IPS-15b (cell line): ENCODE results near the gene ATG9B.
A peak's percentile ranks its signal among the peaks of the same experiment; 100 is the strongest.

Source experiments
- H3K27me3 ChIP-seq: one replicate; pipeline ENCODE4 v1.6.1; 2013; ENCODE audit warnings: low read length; ENCODE audit not compliant: control insufficient read depth, insufficient read depth
- H3K36me3 ChIP-seq: one replicate; pipeline ENCODE4 v1.6.1; 2013; ENCODE audit warnings: low read length; ENCODE audit not compliant: control insufficient read depth, insufficient read depth
- H3K4me1 ChIP-seq: one replicate; pipeline ENCODE4 v1.6.1; 2013; ENCODE audit warnings: mild to moderate bottlenecking, low read length; ENCODE audit not compliant: control insufficient read depth, insufficient read depth
- H3K4me3 ChIP-seq: one replicate; pipeline ENCODE4 v1.5.1; 2013; ENCODE audit warnings: low read depth, low read length
- H3K9ac ChIP-seq: one replicate; pipeline ENCODE4 v1.6.1; 2013; ENCODE audit warnings: low read depth, mild to moderate bottlenecking, low read length
- H3K9me3 ChIP-seq: one replicate; pipeline ENCODE4 v1.6.1; 2013; ENCODE audit warnings: mild to moderate bottlenecking, low read length; ENCODE audit not compliant: control insufficient read depth, insufficient read depth

Gene ATG9B

DNA sequence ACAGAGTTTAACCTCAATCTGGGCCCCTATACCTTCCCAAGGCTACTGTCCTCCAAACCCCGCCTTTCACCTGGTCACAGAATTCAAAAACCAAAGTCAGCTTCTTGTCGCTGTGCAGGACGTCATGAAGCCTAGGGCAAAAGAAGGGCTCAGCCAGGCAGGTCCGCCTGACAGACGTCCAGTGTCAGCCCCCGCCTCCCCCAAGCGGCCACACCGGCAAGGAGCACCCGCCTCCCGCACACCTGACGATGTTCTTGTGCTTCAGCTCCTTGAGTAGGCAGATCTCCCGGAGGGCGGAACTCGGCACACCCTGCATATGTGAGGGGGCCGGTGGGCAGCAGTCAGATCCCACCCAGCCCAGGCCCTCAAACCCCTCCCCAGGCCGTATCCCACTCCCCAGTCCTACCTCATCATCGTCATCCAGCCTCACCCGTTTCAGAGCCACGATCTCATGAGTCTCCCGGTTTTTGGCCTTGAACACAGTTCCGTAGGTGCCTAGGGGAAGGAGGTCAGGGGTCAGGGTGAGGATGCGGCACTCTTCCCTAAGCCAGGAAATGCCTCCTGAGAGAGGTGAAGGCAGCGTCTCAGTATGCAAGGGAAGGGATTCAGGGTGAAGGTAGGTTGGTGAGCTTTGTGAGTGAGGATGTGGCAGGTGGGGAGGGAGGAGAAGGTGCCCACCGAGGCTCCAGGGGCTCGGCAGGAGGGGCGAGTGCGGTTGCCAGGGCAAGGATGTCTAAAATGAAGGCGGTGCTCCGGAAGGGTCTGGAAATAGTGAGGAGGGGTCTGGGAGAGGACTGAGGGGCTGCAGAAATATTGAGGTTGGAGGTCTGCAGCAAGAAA lies 32.6 kb upstream of the ATG9B start:
- Histone ChIP-seq H3K4me1 (no peaks in the 10 kb centered on the region), H3K4me3 (peak overlapping the region; percentile 89), H3K36me3 (no peaks in the 10 kb centered on the region), H3K27me3 (peaks cover 27% of the 10 kb centered on the region), H3K9ac (no peak overlapping the region), H3K9me3 (no peaks in the 10 kb centered on the region)

DNA sequence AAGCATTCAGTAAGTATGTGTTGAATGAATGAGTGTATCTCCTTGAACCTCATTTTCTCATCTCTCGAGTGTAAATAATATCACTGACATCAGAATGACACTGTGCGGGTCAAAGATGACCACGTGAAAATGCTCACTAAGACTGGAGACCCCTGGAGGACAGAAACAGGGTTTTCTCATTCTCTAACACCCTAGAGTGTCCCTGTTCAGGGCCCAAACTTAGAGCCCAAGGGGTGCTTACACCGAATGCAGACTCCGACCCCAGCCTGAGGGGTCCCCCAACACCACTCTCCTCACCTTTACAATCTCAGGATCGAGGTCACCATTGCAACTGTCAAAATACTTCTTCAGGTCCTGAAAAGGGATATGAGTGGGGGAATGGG lies 32.0 kb upstream of the ATG9B start:
- Histone ChIP-seq H3K27me3 (peaks cover 32% of the 10 kb centered on the region), H3K36me3 (no peaks in the 10 kb centered on the region), H3K4me3 (peak overlapping the region; percentile 89), H3K9me3 (no peaks in the 10 kb centered on the region), H3K4me1 (no peaks in the 10 kb centered on the region), H3K9ac (no peak overlapping the region)

DNA sequence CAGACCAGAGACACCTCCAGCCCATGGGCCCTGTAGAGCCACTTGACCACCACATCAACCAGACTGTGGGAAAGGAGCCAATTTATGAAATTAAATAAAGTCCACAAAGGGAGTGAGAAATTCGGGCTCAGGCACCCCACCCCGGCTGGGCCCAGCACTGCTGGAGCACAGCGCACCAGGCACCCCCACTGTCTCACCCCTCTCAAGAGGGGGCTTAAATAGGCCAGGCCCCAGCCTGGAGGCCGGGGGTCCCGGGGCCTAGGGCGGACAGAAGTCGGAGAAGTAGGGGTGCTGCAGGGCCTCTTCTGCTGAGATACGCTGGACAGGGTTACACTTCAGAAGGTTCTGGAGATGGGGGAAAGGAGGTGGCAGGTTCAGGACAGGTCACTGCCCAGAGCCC lies 29.5 kb upstream of the ATG9B start:
- H3K36me3 ChIP-seq, result no peaks in the 10 kb centered on the region
- peaks cover 38% of the 10 kb centered on the region for H3K27me3 ChIP-seq
- no peaks in the 10 kb centered on the region for H3K4me1 ChIP-seq

GRCh38 chr7:151053096-151053495 lies 28.8 kb upstream of the ATG9B start:
- Histone ChIP-seq H3K9me3 (no peaks in the 10 kb centered on the region), H3K4me1 (no peaks in the 10 kb centered on the region), H3K4me3 (no peak overlapping the region), H3K9ac (no peak overlapping the region), H3K36me3 (no peaks in the 10 kb centered on the region), H3K27me3 (peaks cover 38% of the 10 kb centered on the region)

More for the DNA sequence above, 29.5 kb upstream of the ATG9B start:
- Histone ChIP-seq H3K9ac (no peak overlapping the region), H3K4me3 (no peak overlapping the region), H3K9me3 (no peaks in the 10 kb centered on the region)

DNA sequence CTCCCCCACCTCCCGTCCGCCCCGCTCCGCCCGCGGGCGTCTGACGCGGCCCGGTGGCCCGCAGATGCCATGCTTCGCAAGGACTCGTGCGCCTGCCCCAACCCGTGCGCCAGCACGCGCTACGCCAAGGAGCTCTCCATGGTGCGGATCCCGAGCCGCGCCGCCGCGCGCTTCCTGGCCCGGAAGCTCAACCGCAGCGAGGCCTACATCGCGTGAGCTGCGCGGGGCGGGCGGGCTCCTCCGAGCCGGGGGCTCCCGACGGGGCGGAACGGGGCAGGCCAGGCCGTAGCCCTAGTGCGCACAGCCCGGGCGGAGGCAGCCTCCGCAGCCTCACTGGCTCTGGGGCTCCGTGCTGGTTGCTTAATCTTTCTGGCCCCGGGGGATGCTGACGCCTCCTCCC lies 26.8 kb upstream of the ATG9B start:
- no peak overlapping the region for H3K9ac ChIP-seq
- H3K4me3 ChIP-seq, result peak overlapping the region; percentile 22
- no peaks in the 10 kb centered on the region for H3K4me1 ChIP-seq

DNA sequence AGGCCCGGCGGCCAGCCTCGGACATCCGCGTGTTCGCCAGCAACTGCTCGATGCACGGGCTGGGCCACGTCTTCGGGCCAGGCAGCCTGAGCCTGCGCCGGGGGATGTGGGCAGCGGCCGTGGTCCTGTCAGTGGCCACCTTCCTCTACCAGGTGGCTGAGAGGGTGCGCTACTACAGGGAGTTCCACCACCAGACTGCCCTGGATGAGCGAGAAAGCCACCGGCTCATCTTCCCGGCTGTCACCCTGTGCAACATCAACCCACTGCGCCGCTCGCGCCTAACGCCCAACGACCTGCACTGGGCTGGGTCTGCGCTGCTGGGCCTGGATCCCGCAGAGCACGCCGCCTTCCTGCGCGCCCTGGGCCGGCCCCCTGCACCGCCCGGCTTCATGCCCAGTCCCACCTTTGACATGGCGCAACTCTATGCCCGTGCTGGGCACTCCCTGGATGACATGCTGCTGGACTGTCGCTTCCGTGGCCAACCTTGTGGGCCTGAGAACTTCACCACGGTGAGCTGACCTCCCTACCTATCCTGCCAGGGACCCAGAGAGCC lies 24.7 kb upstream of the ATG9B start:
- no peak overlapping the region for H3K4me3 ChIP-seq
- no peaks in the 10 kb centered on the region for H3K4me1 ChIP-seq
- H3K36me3 ChIP-seq, result no peaks in the 10 kb centered on the region
- H3K27me3 ChIP-seq, result peaks cover 25% of the 10 kb centered on the region
- no peaks in the 10 kb centered on the region for H3K9me3 ChIP-seq
- H3K9ac ChIP-seq, result peak overlapping the region; percentile 24

More for the DNA sequence above, 26.8 kb upstream of the ATG9B start:
- Histone ChIP-seq H3K9me3 (no peaks in the 10 kb centered on the region), H3K36me3 (no peaks in the 10 kb centered on the region), H3K27me3 (peaks cover 30% of the 10 kb centered on the region)

- H3K4me1 ChIP-seq, result no peaks in the 10 kb centered on the region
- H3K4me3 ChIP-seq, result no peak within 1 kb of the TSS
Observed at GRCh38 chr7:151047976-151048815, 23.9 kb upstream of the ATG9B start, which contains the start of gene ASIC3. Gene ASIC3, plus strand, starts transcription at chr7:151048531. Its CDS starts 355 bp downstream, at chr7:151048886.

DNA sequence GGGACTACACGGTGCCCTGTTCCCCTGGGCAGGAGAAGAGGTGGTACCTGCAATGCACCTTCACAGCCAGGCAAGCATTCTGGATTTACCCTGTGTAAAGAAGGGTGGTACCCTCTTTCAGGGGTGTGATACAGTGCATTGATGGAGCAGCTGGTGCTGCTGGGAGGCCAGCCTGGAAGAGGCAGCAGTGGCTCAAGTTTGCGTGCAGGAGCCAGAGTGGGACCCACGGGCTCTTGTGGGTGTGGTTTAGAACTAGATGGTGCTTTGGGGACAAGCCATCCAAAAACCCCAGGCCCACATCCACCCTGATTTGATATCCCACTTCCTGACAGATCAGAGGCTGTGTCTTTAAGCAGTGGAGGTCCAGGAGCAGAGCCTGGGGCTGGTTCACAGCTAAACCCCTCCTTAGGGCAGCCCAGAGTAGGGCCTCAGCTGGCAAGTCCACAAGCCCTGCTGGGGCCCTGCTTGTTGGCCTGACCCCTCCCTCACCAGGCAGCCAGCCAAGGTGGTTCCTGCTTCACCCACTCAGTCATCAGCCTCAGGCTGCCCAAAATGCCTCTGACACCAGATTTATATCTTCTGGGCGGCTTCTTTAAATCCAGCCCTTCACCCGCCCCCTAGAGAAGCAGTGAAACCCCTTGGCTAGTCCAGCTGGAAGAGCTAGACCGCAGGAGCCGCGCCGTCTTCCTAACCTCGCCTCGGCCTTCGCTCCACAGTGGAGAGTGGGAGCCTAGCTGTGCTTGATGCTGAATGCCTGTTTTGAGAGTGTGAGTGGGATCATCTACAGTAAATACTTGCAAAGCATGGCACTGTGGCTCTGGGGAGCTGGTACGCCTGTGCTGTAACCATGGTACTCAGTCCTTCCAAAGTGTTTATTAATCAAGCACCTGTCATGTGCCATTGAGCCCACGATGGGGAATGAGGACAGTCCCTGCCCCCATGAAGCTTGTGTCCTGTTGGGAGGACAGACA lies 22.6 kb upstream of the ATG9B start:
- peaks cover 17% of the 10 kb centered on the region for H3K27me3 ChIP-seq
- no peak overlapping the region for H3K9ac ChIP-seq
- no peaks in the 10 kb centered on the region for H3K4me1 ChIP-seq
- H3K36me3 ChIP-seq, result no peaks in the 10 kb centered on the region
- no peaks in the 10 kb centered on the region for H3K9me3 ChIP-seq
- no peak overlapping the region for H3K4me3 ChIP-seq

More at GRCh38 chr7:151047976-151048815, 23.9 kb upstream of the ATG9B start, which contains the start of gene ASIC3:
- Histone ChIP-seq H3K9me3 (no peaks in the 10 kb centered on the region), H3K27me3 (peaks cover 25% of the 10 kb centered on the region), H3K9ac (peak within 1 kb of the TSS; percentile 24), H3K36me3 (no peaks in the 10 kb centered on the region)

GRCh38 chr7:151045967-151046366 lies 21.7 kb upstream of the ATG9B start:
- Histone ChIP-seq H3K27me3 (peaks cover 12% of the 10 kb centered on the region), H3K4me1 (no peaks in the 10 kb centered on the region), H3K9ac (no peak overlapping the region), H3K4me3 (no peak overlapping the region), H3K9me3 (no peaks in the 10 kb centered on the region), H3K36me3 (no peaks in the 10 kb centered on the region)

DNA sequence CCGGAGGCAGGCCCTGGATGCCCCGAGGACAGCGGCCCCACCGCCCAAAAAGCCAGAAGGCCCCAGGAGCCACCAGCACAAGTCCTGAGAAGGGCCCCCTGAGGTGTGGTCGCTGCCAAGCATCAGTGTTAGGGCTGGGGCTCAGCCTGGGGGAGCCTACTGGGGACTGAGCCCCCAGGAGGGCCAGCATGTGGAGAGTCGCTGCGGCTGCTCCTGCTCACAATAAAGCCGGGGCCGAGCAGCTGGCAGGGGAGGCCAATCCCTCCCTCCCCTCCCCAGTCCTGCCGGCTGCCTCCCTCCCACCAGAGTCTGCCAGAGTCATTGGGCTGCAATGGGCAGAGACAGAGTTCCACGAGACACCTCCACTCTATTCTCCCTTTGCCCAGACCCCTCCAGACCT lies 21.0 kb upstream of the ATG9B start:
- no peaks in the 10 kb centered on the region for H3K4me1 ChIP-seq
- no peaks in the 10 kb centered on the region for H3K36me3 ChIP-seq
- H3K9me3 ChIP-seq, result no peaks in the 10 kb centered on the region
- H3K27me3 ChIP-seq, result peaks cover 6% of the 10 kb centered on the region
- H3K4me3 ChIP-seq, result no peak overlapping the region
- H3K9ac ChIP-seq, result no peak overlapping the region

GRCh38 chr7:151043959-151044358 lies 19.7 kb upstream of the ATG9B start:
- Histone ChIP-seq H3K4me3 (no peak overlapping the region), H3K4me1 (no peaks in the 10 kb centered on the region), H3K9ac (no peak overlapping the region), H3K9me3 (no peaks in the 10 kb centered on the region), H3K36me3 (no peaks in the 10 kb centered on the region), H3K27me3 (no peaks in the 10 kb centered on the region)
